Natural killer cell (primary cell): ENCODE data around the gene AMPD1. TPM values are rescaled to one million over a fixed set of nuclear protein-coding genes. Genes with fewer than 3 reads are reported as not detected.

Source experiments
- ATAC-seq, 3 donors: fragments of 150-1000 bp in 2 of 3; fragments of 200-7000 bp in 1 of 3; cut with Tn5 transposase; 1 replicate in 1 of 3; 2 replicates in 2 of 3; pipeline ENCODE4 v1.10.0; 2021; ENCODE audit warnings: mild to moderate bottlenecking in 2 of 3, moderate library complexity in 2 of 3
- DNase-seq, 2 donors: peaks; one replicate each; pipeline versions ENCODE4 v3.0.0 to v3.0.0-alpha.2; 2013 to 2021; ENCODE audit warnings: mixed read lengths in 1 of 2
- H3K27ac ChIP-seq: one replicate; pipeline ENCODE4 v1.5.1; 2013; ENCODE audit warnings: mild to moderate bottlenecking, low read length
- H3K27me3 ChIP-seq: one replicate; pipeline ENCODE4 v1.6.1; 2013; ENCODE audit warnings: low read length; ENCODE audit not compliant: control insufficient read depth, insufficient read depth
- H3K36me3 ChIP-seq: one replicate; pipeline ENCODE4 v1.6.1; 2013; ENCODE audit warnings: low read length; ENCODE audit not compliant: control insufficient read depth, insufficient read depth
- H3K4me1 ChIP-seq: one replicate; pipeline ENCODE4 v1.6.1; 2013; ENCODE audit warnings: low read length; ENCODE audit not compliant: control insufficient read depth, insufficient read depth
- H3K4me3 ChIP-seq: one replicate; pipeline ENCODE4 v1.5.1; 2013; ENCODE audit warnings: low read length
- H3K9me3 ChIP-seq: one replicate; pipeline ENCODE4 v1.6.1; 2013; ENCODE audit warnings: low read length; ENCODE audit not compliant: control insufficient read depth, insufficient read depth
- H3K27ac Mint-ChIP-seq, 2 donors: one replicate each; pipeline ENCODE4 v1.8.0; 2022; ENCODE audit warnings: mild to moderate bottlenecking in 2 of 2, mixed read lengths in 2 of 2, moderate library complexity in 1 of 2
- H3K27me3 Mint-ChIP-seq, 2 donors: one replicate each; pipeline ENCODE4 v1.8.0; 2022; ENCODE audit warnings: low read depth in 2 of 2, mixed read lengths in 2 of 2
- H3K36me3 Mint-ChIP-seq: one replicate; pipeline ENCODE4 v1.8.0; 2022; ENCODE audit warnings: mixed read lengths
- H3K4me1 Mint-ChIP-seq, 2 donors: one replicate each; pipeline ENCODE4 v1.8.0; 2022; ENCODE audit warnings: mixed read lengths in 2 of 2
- H3K4me3 Mint-ChIP-seq: one replicate; pipeline ENCODE4 v1.8.0; 2022; ENCODE audit warnings: mild to moderate bottlenecking, moderate library complexity, mixed read lengths
- H3K9me3 Mint-ChIP-seq, 2 donors: one replicate each; pipeline ENCODE4 v1.8.0; 2022; ENCODE audit warnings: mixed read lengths in 2 of 2
- WGBS: methylation state at CpG from one replicate; pipeline ENCODE4 v1.1.7; 2013; ENCODE audit warnings: missing lambda C conversion rate; ENCODE audit not compliant: insufficient coverage; 5-methylcytosine and 5-hydroxymethylcytosine counted together
- intact Hi-C: fragments of 100-400 bp; cut with micrococcal nuclease; formaldehyde crosslinking; loops from one replicate; pipeline ENCODE4 v1.14.2; 2022
- total RNA-seq, 4 donors: library from RNA; stranded (reverse); fragments of 120-200 nt in 1 of 4; gene quantifications; one replicate each; pipeline versions ENCODE4 v1.2.3 to v1.2.4, GENCODE V29; 2013 to 2022
- TF ChIP-seq, protein P1 (sequence below): fragments of 200-600 bp; IDR thresholded peaks from one replicate; pipeline ENCODE4 v1.8.0; 2022; ENCODE audit warnings: antibody characterized with exemption

Gene AMPD1
- total RNA-seq, 3 donors from 2014 or later (not counting 1 experiment from before 2014, with no cell fraction given): not detected

GRCh38 chr1:114685851-114686250 lies 9.5 kb downstream of the AMPD1 start:
- H3K4me3 ChIP-seq: no peak overlapping the region
- no peak for ATAC-seq
- no peaks in the 10 kb centered on the region for H3K4me1 ChIP-seq
- peaks cover 2% of the 10 kb centered on the region for H3K27me3 ChIP-seq
- TF ChIP-seq, protein P1, sequence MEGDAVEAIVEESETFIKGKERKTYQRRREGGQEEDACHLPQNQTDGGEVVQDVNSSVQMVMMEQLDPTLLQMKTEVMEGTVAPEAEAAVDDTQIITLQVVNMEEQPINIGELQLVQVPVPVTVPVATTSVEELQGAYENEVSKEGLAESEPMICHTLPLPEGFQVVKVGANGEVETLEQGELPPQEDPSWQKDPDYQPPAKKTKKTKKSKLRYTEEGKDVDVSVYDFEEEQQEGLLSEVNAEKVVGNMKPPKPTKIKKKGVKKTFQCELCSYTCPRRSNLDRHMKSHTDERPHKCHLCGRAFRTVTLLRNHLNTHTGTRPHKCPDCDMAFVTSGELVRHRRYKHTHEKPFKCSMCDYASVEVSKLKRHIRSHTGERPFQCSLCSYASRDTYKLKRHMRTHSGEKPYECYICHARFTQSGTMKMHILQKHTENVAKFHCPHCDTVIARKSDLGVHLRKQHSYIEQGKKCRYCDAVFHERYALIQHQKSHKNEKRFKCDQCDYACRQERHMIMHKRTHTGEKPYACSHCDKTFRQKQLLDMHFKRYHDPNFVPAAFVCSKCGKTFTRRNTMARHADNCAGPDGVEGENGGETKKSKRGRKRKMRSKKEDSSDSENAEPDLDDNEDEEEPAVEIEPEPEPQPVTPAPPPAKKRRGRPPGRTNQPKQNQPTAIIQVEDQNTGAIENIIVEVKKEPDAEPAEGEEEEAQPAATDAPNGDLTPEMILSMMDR: no peak
- no peaks in the 10 kb centered on the region for H3K36me3 ChIP-seq
- Mint-ChIP-seq H3K27me3 (peaks cover 20 to 61% of the 10 kb centered on the region in 2 donors), H3K9me3 (no peaks in the 10 kb centered on the region), H3K4me1 (no peaks in the 10 kb centered on the region), H3K36me3 (no peaks in the 10 kb centered on the region), H3K4me3 (no peak overlapping the region), H3K27ac (no peak overlapping the region)
- intact Hi-C loops: no loop called here
- no peak overlapping the region for H3K27ac ChIP-seq
- H3K9me3 ChIP-seq: no peaks in the 10 kb centered on the region
- WGBS: 86% methylated on average over 5 of the region's 5 CpGs
- DNase-seq: no peak

GRCh38 chr1:114677691-114678090 lies 17.7 kb downstream of the AMPD1 start:
- no peaks in the 10 kb centered on the region for H3K9me3 ChIP-seq
- no peak overlapping the region for H3K27ac ChIP-seq
- Mint-ChIP-seq H3K4me3 (no peak overlapping the region), H3K9me3 (no peaks in the 10 kb centered on the region), H3K27ac (no peak overlapping the region), H3K36me3 (no peaks in the 10 kb centered on the region), H3K27me3 (peaks cover 26 to 41% of the 10 kb centered on the region in 2 donors), H3K4me1 (no peaks in the 10 kb centered on the region)
- no peaks in the 10 kb centered on the region for H3K4me1 ChIP-seq
- intact Hi-C loops: no loop called here
- no peak for ATAC-seq
- WGBS: 83% methylated on average over 5 of the region's 5 CpGs
- H3K36me3 ChIP-seq: no peaks in the 10 kb centered on the region
- peaks cover 5% of the 10 kb centered on the region for H3K27me3 ChIP-seq
- no peak overlapping the region for H3K4me3 ChIP-seq
- no peak for DNase-seq
- TF ChIP-seq, protein P1: no peak

GRCh38 chr1:114676115-114676514 lies 19.2 kb downstream of the AMPD1 start:
- no peak for ATAC-seq
- no CpG with 5 or more reads among the region's 1 CpG for WGBS
- DNase-seq: no peak
- Mint-ChIP-seq H3K36me3 (no peaks in the 10 kb centered on the region), H3K9me3 (no peaks in the 10 kb centered on the region), H3K27ac (no peak overlapping the region), H3K4me1 (no peaks in the 10 kb centered on the region), H3K4me3 (no peak overlapping the region), H3K27me3 (peaks cover 29 to 41% of the 10 kb centered on the region in 2 donors)
- no peak overlapping the region for H3K4me3 ChIP-seq
- TF ChIP-seq, protein P1: no peak
- no peaks in the 10 kb centered on the region for H3K4me1 ChIP-seq
- intact Hi-C loops: no loop called here
- no peaks in the 10 kb centered on the region for H3K9me3 ChIP-seq
- H3K27ac ChIP-seq: no peak overlapping the region
- H3K36me3 ChIP-seq: no peaks in the 10 kb centered on the region
- peaks cover 13% of the 10 kb centered on the region for H3K27me3 ChIP-seq

DNA sequence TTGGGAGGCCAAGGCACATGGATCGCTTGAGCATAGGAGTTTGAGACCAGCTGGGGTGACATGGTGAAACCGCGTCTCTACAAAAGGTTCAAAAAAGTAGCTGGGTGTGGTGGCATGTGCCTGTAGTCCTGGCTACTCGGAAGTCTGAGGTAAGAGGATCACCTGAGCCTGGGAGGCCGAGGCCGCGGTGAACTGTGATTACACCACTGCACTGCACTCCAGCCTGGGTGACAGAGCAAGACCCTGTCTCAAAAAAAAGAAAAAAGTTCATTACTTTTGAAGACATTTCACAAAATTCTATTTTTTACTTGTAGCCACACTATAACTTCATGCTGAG lies 23.4 kb downstream of the AMPD1 start:
- H3K36me3 Mint-ChIP-seq: no peaks in the 10 kb centered on the region
- ATAC-seq: no peak

More for the DNA sequence above, 23.4 kb downstream of the AMPD1 start:
- Histone ChIP-seq H3K27ac (no peak overlapping the region), H3K4me1 (peaks cover 13% of the 10 kb centered on the region), H3K4me3 (no peak overlapping the region), H3K27me3 (peaks cover 12% of the 10 kb centered on the region), H3K9me3 (no peaks in the 10 kb centered on the region), H3K36me3 (no peaks in the 10 kb centered on the region)
- H3K4me1 Mint-ChIP-seq: peaks cover 6 to 9% of the 10 kb centered on the region in 2 donors
- TF ChIP-seq, protein P1: no peak
- intact Hi-C loops: no loop called here
- peaks cover 28 to 36% of the 10 kb centered on the region in 2 donors for H3K27me3 Mint-ChIP-seq
- no peak for DNase-seq
- H3K27ac Mint-ChIP-seq: no peak overlapping the region
- no peak overlapping the region for H3K4me3 Mint-ChIP-seq
- H3K9me3 Mint-ChIP-seq: no peaks in the 10 kb centered on the region
- WGBS: 92% methylated on average over 7 of the region's 7 CpGs
